T-helper 2 cell (primary cell): ENCODE results near the gene ITGAV.

Source experiments
- DNase-seq, 5 experiments: peaks; one replicate each; pipeline versions ENCODE4 v3.0.0 to v3.0.0-alpha.2; 2012 to 2022

ITGAV gene

DNA sequence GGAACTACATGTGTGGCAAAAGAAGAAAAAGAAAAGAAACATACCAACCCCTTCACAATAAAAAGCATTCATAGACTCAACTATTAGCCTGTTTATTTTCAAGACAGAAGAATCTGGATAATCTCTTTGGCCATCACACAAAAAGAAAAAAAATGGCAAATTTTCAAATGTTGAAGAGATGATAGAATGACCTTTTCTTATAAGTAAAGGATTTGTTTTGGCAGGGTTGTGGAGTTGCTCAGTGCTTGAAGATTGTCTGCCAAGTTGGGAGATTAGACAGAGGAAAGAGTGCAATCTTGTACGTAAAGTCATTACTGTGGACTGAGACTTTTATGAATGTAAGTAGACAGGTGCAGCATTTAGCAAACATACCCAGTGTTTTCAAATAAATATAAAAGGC lies 85.5 kb downstream of the ITGAV start:
- no peak for DNase-seq

DNA sequence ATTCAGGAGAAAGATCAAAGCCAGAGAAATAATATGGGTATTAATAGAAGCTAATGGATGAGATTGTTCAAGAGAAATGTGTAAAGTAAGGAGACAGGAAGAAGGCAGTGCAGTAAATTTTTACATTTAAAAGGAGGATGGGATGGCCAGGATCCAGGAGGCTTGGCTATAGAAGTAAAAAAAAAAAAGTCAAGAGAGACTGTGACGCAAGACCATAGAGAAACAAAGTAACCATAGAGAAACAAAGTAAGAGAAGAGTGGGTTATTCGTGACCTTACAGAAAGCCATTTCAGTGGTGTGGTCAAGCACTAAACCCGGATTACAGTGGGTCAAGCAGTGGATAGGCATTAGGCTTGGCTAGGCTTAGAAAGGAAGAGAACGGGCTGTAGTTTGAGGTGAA lies 93.5 kb downstream of the ITGAV start:
- no peak for DNase-seq

DNA sequence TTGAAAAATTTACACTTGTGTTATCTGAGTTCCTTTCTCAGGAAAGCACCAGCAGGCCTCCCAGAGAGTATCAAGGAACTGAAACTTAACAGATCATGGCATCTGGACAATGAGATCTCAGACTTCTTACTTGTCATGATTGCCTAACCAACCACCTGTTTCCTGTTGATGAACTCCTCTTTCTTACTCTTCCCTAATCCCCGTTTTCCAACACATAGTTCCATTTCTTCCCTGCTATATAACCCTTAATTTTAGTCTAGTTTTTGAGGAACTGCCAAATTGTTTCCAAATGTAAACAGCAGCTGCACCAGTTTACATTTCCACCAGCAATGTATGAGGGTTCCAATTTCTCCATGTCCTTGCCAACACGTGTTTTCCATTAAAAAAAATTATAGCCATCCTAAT lies 98.0 kb downstream of the ITGAV start:
- no peak for DNase-seq

DNA sequence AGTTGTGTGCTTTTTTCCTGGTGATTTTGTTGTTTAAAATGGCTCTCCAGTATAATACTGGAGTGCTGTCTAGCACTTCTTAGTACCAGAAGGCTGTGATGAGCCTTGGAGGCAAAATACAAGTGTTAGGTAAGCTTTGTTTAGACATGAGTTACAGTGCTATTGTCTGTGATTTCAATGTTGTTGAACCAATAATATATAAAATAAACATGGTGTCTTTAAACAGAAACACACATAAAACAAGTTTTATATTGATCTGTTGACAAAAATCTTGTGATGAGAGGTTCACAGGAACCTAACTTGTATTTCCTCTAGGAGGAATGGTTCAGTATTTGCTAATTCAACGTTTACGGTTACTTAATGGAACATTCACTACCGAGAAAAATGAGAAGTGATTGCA lies 99.0 kb downstream of the ITGAV start:
- DNase-seq = no peak

DNA sequence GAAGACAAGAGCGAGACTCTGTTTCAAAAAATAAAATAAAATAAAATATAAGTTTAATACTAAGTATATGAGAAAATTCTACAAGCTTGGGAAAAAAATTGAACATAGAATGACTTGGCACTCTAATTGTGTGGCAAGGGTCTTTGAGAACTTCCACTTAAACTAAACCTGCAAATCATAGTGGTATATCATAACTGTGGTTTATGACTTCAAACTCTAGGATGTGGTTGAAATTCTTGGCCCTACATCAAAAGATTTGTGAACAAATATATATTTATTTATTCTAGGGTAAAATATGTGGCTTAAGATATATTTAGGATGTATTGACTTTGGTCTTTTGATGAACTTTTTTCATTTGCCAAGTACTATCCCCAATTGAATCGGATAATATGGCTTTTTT lies 100.9 kb downstream of the ITGAV start:
- DNase-seq = no peak

DNA sequence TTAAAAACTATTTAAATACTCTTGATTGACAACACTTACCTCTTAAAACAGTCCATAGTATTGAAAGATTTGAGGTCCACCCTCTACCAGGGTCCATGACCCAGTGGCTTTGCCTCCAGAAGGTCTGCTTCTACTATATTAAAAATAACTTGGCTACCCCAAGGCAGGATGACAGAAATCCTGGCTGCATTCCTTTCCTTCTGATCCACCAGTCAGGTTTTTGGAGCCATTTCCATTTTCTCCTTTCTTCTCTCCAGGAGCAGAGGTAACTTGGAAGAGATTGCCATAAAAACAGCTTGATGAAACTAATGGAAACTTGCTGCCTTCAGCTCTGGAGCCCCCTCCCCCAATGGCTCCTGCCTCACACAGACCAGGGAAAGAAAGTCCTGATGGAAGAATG lies 101.4 kb downstream of the ITGAV start:
- no peak for DNase-seq

DNA sequence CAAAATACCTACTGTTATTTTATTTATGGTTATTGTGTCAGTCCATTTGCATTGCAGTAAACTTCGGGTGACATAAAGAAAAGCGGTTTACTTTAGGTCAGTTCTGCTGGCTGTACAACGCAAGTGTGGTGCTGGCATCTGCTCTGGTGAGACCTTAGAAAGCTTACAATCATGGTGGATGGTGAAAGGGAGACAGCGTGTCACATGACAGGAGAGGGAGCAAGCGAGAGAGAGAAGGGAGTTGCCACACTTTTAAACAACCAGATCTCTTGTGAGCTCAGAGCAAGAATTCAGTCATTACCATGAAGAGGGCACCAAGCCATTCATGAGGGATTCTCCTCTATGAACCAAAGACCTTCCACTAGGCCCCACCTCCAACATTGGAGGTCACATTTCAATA lies 102.0 kb downstream of the ITGAV start:
- no peak for DNase-seq

DNA sequence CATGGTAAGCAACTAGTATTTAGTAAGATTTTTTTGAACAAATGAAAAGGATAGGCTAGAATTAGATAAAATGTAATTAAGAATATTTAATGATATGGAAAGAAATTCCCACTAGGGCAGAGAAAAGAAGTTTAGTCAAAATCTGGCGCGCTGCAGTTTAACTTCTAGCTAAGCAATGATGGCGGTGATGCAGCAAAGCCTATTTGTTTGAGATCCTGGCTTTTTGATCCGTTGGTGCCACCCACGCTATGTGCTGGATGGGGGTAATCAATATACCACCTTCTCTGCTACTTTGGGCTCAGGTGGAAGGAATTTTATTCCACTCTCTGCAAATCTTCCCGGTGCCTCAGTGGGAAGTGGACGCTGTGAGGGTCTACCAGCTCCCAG lies 103.6 kb downstream of the ITGAV start:
- DNase-seq = no peak

DNA sequence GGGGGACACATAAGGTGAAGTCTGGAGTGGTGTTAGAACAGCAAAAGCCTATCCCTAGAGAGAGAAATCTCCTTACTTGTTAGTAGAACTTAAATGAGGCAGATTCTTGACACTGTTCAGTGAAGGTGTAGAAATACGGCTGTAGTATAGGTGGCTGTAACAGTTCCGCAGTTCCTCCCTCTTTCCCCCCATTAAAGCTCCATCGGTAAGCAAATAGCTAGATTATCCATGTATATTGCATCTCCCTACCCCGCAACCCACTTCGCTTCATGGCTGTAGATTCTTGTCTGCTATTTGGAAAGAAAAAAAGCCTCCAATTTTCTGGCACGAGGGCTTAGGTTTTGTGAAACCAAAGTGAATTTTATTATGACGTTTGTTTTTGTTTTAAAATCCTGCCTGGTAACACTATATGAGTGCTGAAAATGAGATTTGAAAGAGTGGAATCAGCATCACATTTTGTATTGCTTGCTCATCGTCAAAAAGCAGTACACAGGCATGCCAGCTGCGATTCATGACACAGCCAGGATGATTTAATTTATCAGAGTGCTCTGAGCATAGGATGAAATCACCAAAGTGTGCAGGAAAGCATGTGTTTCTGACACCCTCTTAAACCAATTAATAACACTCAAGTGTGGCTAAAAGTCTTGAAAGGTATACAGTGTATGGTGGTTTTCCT lies 105.4 kb downstream of the ITGAV start:
- no peak for DNase-seq

DNA sequence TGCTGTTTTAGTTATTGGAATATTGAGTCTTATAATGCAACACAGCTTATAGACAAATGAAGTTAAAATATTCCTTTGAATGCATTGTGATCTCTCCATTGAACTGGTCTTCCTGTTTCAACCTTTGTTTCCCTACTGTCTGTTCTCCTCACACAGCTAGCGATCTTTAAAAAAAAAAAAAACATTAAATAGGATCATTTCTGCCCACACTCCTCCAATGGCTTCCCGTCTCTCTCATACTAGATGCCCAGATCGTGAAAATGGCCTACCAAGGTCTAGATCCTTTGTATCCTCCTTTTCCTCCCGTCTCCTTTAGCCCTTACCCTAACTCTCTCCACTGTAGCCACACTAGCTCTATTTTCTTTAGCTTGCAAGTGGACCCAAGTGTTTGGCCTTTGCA lies 106.4 kb downstream of the ITGAV start:
- DNase-seq = no peak

DNA sequence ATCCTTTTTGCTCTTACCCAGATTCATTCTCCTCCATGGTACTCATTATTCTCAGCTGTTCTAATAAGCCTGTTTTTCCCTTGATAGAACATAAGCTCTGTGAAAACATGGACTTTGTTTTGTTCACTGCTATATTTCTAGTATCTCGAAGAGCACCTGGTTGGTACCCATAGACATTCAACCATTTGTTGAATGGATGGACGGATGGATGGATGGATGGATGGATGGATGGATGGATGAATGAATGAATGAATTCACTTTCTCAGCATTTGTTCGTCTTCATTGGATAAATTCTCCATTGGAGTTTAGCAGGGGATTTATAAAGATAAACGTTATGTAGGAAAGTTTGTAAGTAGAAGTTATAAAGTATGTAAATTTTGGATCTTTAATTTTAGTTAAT lies 106.9 kb downstream of the ITGAV start:
- DNase-seq = no peak

DNA sequence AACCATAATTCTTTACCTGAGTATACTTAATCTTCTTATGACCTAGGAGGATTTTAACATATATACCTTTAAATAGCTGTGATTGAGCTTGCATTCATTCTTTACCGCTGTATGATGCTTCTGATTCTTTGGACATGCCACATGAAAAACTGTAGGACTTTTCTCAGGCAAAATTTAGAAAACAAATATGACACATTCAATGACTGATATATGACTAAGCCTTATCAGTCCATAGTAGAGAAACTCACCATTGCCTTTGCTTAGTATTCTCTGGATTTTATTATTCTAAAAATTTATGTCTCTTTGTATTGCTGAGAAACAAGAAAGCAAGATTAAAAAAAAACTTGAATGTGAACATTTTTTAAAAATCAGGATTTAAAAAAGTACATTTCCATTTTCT lies 107.7 kb downstream of the ITGAV start:
- no peak for DNase-seq

DNA sequence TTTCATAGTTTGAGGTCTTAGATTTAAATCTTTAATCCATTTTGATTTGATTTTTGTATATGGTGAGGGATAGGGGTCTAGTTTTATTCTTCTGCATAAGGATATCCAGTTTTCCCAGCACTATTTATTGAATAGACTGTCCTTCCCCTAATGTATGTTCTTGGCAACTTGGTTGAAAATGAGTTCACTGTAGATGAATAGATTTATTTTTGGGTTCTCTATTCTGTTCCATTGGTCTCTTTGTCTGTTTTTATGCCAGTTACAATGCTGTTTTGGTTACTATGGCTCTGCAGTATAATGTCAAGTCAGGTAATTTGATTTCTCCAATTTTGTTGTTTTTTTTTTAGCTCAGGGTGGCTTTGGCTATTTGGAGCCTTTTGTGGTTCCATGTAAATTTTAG lies 109.9 kb downstream of the ITGAV start:
- DNase-seq = no peak

DNA sequence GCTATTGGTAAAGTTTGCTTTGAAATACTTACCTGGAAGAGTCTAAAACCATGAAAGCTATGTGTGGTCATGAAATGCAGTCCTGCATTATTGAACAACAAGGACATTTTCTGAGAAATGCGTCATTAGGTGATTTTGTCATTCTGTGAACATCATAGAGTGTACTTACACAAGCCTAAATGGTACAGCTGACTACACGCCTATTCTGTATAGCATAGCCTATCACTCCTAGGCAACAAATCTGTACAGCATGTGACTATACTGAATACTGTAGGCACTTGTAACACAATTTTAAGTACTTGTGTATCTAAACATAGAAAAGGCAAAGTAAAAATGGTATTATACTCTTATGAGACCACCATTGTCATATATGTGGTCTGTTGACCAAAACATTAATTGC lies 112.2 kb downstream of the ITGAV start:
- DNase-seq = no peak

DNA sequence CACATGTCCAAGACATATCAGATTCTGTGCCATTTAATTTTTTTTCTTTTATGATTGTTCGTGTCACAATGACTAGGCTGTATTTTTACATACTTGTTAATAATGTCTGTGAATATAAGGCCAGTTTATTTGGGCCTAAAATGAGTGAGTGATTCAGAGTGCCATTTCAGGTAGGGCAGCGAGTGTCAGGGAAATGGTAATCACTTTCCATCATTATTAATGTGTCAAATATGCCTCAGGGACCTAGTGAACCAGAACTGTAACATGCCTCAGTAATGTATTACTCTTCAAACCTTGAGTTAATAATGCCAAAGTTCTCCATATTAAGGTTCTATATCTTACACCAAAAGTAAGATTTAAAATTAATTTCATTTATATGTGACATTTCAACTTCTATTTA lies 112.6 kb downstream of the ITGAV start:
- DNase-seq = no peak

DNA sequence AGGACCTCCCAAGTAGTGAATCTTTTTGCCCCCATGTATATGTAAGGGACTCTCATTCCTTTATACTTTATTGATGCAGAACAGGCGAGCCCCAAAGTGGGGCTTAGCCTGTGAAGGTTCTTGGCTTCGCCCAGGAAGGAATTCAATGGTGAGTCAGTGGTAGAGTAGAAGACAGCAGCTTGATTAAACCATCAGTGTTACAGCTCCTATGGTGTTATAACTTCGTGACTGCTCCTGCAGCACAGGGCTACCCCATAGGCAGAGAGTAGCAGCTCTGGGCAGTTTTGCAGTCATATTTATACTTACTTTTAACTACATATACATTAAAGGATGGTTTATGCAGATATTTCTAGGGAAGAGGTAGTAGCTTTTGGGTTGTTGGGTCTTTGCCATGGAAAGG lies 115.0 kb downstream of the ITGAV start:
- no peak for DNase-seq

DNA sequence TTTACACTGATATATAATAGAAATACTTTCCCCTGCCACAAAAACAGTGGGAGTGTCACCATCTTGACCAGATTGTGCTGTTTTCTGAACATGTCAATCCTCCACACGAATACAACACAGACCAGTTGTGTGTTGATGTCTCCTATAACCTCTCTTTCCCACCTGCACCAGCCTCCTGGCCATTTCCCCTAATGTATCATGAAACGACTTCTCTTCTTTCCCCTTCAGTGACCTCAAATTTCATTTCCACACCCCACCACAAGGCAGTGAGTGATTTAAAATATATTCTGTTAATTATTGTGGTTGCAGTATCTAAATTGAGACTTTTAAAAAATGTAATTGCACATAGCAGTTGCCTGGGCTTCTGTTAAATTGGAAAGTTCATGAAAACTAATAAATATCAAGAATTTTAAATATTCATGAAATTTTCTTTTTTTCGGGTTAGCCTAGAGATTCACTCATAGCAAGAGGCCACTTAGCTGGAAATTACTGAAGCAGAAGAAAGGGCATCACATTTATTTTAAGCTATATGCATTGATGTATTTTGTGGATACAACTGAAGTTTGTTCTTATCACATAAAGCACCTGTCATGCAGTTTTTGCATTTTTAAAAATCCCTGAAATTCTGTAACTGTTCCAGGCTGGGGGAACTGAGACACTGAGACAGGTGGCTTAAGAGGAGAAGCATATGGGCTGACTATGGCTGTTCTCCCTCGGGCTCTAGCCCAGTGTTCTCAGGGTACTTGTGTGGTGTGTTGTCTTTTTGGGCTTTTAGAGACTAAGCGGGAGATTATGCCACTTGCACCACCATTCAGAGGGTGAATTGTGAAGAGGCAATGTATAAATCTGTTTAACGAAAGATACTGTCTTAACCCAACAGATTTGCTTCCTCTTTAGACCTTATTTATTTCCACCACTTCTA lies 119.9 kb downstream of the ITGAV start:
- no peak for DNase-seq

DNA sequence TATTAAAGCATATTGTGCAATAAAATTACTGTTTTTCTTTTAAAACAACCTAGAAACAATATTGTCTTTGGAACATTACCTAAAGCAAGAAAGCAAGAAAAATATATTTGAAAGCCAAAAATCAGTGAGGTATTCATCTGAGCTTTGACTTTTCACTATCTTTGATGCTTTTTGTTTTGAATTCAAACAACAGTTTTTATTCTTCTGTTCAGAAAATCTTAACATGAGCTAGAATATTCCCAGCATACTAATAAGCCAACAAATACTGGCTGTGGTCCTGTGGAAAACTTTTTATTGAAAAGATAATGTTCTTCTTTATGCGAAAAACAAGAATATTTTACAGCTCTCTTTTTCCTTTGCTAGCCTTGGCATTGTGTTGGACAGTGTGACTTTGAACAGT lies 123.8 kb downstream of the ITGAV start:
- no peak for DNase-seq

DNA sequence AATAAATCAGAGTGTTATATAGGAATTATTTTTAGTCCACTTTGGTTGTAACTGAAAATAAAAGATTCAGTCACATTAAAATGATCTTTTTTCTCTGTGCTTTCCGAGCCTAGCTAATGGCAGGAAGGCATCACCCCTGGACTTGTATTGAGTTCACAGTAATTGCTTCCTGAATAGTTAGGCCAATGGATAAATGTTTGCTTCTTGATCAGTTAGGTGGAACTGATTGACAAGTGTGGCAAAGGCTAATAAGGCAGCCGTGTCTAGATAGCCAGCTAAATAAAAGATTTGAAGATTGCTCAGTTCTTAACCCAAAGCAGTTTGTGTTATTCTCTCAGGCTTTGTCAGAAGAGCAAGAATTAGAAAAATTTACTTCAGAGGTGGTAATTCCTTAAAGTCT lies 124.8 kb downstream of the ITGAV start:
- DNase-seq = no peak

DNA sequence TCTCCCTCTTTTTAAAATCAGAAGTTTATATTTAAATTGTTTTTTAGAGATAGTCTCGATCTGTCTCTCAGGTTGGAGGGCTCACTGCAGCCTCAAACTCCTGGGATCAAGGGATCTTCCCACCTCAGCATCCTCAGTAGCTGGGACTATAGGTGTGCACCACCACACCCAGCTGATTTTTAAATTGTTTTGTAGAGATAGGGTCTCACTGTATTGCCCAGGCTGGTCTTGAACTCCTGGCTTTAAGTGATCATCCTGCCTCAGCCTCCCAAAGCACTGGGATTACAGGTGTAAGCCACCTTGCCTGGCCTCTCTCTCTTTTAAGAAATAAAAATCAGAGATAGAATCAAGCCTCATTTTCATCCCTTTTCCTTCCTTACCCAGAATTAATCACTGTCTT lies 126.1 kb downstream of the ITGAV start:
- DNase-seq = no peak

DNA sequence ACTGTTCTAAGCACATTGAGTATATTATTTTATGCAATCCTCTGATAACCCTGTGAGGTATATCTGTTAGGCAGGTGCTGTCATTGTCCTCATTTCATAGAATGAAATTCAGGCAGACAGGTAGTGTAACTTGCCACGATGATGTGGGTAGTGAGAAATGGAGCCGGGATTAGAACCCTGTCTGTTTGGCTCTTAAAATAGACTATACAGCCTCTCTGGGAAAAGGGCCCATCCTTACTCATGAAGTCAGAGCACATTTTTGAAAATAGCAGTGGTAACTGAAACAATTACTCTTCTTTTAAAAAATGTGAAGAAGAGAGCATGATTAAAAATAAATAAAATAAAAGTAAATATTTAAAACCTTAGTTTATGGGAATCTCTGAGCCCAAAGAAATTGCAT lies 127.0 kb downstream of the ITGAV start:
- DNase-seq = no peak

DNA sequence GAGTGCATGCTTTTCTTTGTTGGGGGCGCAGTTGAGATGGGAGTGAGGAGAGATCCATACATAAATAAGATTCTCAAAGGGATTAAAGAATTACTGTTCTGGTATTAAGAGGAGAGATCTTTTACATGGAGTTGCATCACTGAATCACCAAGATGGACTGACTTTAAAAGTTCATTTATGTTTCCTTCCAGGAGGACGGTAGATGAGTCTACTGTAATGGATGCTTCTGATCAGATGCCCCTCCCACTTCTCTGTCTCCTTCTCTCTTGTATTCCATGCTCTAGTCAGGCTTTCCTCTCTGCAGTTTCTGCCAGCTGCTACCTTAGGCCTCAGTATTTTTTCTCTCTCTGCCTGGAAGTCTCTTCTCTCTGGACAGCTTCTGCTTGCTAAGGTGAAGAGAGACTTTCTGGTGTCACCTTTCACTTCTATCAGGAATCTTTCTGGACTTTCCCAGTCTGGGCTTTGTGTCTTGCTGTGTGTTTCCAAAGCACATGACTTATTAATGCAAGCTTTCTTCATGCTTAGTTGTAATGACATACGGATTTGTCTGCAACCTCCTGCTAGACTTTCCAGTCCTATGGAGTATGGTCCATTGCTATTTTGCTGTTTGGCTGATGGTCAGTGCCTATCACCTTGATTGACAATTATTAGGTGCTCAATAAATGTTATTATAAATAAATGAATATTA lies 127.6 kb downstream of the ITGAV start:
- DNase-seq = no peak

DNA sequence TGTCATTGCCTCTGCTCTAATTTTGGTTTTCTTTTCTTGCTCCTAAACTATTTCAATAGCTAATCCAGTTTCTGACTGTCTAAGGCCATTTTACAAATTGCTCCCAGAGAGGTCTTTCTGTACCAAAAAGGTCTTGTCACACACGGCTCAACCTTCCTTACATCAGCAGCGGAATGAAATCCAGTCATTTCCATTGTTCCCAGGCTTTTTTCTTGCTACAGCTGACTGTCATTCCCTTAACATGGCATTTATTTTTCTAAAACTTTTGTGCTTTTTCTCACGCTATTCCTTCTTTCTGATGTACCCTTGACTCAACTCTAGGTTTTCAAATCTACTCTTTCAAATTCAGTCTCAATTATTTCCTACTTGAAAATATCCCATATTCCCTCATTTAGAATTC lies 128.3 kb downstream of the ITGAV start:
- no peak for DNase-seq

DNA sequence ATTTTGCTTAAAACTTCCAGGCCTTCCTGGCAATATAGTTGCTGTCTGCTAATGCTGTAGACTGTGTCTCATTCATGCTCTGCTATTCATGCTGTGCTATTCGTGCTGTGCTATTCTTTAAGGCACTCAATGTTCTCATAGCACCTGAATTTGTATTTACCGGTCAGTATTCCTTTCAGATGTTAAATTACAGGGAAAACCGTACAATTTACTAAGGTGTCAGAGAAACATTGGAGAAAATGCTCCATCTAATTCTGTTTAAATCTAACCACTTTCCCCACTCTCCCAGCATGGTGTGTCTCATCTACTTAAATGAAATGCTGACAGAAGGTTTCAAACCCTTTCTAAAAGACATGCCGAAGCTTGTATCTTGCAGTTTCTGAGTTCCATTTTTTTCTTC lies 129.0 kb downstream of the ITGAV start:
- DNase-seq = no peak
